ENCODE data around the gene ZNF263. TPM values are rescaled to one million over a fixed set of nuclear protein-coding genes. Genes with fewer than 3 reads are reported as not detected.
"Not testable (repeated sequence)": the region's sequence is repeated elsewhere in the genome, so short reads cannot be mapped to it uniquely, and the experiment has no call there.

ZNF263 gene
- polyA plus RNA-seq, 3 donors, result 49.3 to 51.4 (median 49.4) TPM

- DNase-seq, result peak; percentile 98
Measured at GRCh38 chr16:3264137-3265036, 18.9 kb upstream of the ZNF263 start.

DNA sequence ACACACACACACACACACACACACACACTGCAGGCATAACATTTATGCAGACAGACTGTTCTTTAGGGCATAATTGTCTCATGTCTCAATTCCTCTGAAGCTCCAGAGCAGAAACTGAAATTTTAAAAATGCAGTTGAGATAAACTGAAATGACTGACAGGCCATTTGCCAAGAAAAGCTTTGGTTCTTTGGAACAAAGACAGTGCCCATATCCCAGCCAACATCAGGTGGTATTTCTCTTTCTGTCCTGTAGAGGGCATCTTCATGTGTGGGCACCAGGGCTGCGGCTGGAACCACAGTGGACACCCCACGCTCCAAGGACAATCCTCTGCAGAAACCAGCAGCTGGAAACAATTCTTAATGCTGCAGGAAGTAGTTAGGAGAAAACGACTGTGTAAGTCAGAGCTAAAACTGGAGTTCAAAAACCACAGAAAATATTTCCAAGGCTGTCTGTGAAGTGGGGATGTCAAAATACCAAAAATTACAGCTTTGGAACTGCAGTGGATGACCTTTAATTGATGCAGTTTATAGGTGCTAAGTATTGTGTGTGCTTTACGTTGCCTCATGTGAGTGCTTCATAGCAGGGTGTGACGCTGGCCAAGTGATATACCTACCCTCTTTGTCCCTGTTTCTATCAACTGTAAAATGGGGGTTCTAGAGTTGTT is 16.3 kb upstream of the ZNF263 start:
- DNase-seq, result no peak

GRCh38 chr16:3268294-3268693 is 15.0 kb upstream of the ZNF263 start:
- DNase-seq, result no peak

- DNase-seq, result not testable (repeated sequence)
Measured at GRCh38 chr16:3270718-3271117, 12.6 kb upstream of the ZNF263 start.

- not testable (repeated sequence) for DNase-seq
Measured at GRCh38 chr16:3271281-3271680, 12.0 kb upstream of the ZNF263 start.

DNA sequence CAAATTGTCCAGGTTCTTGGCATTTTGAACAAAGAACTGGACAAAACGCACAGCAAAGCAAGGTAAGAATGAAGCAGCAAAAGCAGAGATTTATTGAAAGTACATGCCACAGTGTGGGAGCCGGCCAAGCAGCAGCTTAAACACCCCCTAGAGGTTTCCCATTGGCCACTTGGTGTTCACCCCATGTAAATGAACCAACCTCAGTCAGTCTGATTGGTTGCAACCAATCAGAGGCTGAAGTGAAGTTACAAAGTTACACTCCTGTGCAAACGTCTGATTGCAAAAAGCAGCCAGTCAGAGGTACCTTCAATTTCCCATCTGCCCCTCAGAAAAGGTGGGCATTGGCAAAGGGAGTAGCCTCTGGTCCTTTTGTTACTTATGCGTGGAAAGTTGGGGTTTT is 8.8 kb upstream of the ZNF263 start:
- no peak for DNase-seq

- no peak for DNase-seq
Measured at GRCh38 chr16:3274947-3275346, 8.3 kb upstream of the ZNF263 start.

DNA sequence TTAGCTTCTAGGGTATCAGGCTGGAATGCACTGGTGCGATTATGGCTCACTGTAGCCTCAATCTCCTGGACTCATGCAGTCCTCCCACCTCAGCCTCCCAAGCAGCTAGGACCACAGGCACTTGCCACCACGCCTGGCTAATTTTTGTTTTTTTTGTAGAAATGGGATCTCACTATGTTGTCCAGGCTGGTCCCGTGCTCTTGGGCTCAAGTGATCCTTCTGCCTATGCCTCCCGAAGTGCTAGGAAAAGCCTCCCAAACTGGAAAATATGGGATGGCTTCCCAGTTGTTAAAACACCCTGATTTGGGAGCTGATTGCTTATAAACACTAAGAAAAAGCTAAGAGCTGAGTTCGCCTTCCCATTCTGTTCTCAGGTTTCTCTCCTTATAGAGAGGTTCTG is 6.6 kb upstream of the ZNF263 start:
- DNase-seq, result no peak

DNA sequence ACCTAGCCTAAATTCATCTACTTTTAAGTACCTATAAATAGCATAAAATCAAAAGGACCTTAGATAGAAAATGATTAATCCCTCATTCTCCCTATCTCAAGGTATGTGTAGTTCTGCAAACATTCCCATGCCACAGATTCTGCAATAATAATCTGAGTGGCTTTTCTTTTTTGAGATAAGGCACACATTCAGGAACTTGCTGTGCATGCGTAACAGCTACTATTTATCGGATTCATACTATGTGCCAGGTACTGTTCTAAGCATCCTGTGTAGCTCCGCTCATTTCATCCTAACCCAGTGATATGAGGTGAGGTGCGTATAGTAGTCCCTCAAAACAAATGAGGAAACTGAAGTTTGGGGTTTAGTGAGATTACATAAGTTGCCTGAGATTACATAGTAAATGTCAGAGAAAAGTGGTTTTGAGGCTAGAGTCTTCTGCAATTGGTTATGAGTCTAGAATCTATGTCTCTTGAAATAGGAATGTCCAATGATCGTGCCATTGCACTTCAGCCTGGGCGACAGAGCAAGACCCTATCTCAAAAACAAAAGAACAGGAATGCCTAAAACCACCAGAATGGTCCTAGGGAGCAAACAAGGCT is 2.0 kb upstream of the ZNF263 start:
- no peak for DNase-seq

GRCh38 chr16:3282103-3282729 is 1.1 kb upstream of the ZNF263 start:
- peak; percentile 76 for DNase-seq

GRCh38 chr16:3283543-3284447 is 504 bp downstream of the ZNF263 start:
- DNase-seq, result no peak

- no peak for DNase-seq
Measured at GRCh38 chr16:3285131-3285530, 1.8 kb downstream of the ZNF263 start.

DNA sequence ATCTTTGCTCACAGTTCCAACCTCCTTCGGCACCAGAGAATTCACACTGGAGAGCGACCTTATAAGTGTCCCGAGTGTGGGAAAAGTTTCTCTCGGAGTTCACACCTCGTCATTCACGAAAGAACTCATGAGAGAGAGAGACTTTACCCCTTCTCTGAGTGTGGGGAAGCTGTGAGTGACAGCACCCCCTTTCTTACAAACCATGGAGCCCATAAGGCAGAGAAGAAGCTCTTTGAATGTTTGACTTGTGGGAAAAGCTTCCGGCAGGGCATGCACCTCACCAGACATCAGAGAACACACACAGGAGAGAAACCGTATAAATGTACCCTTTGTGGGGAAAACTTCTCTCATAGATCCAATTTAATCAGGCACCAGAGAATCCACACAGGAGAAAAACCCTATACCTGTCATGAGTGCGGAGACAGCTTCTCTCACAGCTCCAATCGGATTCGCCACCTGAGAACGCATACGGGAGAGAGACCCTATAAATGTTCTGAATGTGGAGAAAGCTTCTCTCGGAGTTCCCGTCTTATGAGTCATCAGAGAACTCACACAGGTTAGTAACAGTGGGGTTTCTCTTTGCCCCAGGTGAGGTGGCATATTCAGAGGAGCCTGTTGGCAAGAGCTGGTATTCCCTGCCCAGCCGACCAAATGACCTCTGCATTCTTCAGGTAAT is 6.8 kb downstream of the ZNF263 start:
- no peak for DNase-seq

DNA sequence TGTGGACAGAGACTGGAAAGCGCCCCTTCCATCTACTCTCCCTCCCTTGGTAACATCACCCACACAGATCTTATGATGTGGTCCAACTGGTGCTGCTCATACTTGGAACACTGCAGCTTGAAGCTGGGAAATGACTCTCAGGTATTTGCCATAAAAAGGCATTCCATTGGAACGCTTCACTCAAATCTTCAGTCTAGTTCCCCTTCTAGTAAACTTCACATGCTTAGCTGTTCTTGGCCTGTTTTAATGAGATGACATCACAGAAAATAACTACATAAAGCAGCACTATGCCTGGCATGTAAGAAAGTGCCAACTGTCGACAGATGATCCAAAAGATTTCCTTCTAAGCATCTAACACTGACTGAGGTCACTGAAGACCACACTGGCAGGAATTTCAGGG is 9.3 kb downstream of the ZNF263 start:
- DNase-seq, result no peak

DNA sequence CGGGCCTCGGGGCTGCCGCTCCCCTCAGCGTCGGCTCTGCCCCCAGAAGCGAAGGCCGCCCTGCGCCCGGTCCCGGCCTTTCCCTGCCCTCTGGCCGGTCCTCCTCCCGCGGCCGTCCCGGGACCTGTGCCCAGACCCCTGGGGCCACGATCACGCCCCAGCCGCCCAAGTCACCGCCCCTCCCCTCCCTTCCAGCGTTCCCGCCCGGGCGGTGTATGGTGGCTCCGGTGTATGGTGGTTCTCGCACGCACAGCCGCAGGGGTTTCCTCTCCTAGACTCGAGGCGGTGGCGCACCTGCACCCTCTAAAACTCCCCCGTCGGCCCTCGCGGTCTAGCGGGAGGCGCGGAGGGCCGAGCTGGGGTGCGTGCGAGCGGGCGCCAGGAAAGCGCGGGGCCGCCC is 11.9 kb downstream of the ZNF263 start:
- DNase-seq, result no peak

GRCh38 chr16:3295783-3296182 is 12.5 kb downstream of the ZNF263 start:
- DNase-seq, result no peak

GRCh38 chr16:3304370-3304769 is 21.1 kb downstream of the ZNF263 start:
- no peak for DNase-seq

DNA sequence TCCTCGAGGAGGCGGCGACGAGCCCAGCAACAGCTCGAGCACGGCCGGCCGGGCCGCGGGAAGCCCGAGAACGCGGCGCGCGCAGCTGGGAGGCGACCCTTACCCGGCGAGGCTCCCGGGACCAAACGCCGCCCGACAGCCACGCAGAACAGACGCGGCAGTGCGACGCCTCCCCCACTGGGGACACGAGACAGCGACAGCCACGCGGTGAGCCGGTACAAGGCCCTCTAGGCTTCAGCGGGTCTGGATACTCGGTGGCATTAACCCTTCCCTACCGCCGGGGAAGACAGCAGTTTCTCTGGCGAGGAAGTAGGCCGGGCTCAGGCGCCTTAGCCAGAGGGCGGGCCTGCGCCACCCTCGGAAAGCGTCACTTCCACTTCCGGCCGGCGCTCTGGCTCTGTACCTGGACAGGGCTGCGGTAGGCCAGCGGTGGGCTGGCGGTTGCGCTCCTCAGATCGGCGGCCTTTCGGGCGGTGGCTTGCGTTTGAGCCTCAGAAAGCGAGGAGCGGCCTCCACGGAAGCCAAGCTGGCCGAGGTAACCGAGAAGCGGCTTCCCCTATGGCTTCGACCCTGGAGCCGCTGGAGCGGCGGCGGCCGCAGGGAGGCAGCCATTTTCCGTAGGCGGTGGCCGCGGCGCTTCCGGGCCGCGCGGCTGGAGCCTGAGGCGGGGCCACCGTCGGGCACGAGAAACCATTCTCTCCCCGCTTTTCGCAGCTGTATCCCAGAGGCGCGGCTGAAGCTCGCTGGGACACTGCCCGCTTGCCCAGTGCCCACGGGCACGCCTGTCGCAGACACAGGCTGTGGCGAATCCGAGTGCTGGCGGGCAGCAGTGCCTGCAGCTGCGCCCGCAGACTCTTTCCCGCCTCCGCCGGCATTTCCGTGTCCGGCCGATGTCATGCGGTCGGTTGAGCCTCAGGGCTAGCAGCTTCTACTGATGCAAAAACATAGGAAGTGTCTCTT is 22.1 kb downstream of the ZNF263 start, which contains the start of the genes TIGD7 and ZNF75A:
Gene TIGD7 (minus strand): TSS at position 322 of the 960 bp plus-strand sequence. CDS start 4,816 bp downstream, outside the sequence.
Gene ZNF75A (plus strand): TSS at position 389 of the 960 bp plus-strand sequence. CDS start 2,932 bp downstream, outside the sequence.
- DNase-seq, result peak; percentile 91

GRCh38 chr16:3306078-3306477 is 22.8 kb downstream of the ZNF263 start:
- no peak for DNase-seq
